Islet of Langerhans (tissue), 1 donor: ENCODE measurements around the gene TMCC3.

Experiments
- FAIRE-seq: peaks from one replicate; lab custom pipeline; 2011; peaks lifted over from hg19 to GRCh38; lab: Jason Lieb, UNC

Gene TMCC3

DNA sequence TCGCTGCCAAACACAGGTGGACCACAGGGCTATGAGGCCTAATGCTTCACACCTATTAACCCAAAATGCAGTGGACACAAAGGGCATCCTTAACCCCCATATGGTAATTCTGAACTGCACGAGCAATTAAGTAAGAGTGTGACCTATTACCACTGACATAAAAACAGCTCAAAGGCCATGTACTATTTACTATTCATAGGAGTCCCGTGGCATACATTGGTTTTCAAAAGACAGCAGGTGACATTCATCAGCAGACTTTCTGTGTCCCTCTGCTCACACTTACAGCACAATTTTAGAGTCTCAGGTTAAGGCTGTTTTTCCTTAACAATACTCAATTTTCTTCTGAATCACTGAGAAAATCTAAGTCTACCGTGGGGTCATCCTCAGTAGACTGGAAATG is 23.1 kb upstream of the TMCC3 start:
- no peak for FAIRE-seq

DNA sequence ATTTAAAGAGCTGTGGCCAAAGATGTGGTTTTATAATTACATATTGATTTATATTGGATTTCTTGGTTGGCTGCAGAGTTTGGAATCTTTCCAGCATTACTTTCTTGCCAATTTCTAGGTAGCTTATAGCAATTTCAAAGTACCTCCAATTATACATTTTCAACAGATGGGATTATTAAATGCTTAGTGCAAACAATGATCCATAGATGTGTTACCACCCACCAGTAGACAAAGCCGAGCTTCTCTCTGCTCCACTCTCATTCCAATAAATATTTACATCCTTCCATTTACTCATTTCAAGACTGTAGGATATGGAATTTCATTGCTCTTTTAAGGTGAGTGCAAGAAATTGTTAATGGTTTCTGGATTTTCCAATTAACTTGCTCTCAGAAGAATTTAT is 21.6 kb upstream of the TMCC3 start:
- no peak for FAIRE-seq

DNA sequence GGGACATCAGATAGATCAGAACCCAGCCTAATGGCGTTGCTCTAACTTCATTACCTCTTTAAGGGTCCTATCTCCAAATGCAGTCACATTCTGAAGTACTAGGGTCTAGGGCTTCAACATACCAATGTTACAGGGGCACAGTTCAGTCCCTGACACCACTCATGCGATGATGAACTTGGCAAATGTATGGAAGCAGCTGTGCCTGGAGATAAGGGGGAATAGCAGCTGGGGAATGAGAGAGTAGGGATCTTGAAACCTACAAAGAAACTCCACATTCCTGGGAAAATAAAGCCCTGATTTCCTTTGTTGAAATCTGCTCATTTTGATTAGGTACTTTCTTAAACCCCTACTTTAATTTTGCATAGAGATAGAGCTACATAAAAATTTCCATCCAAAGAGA is 20.5 kb upstream of the TMCC3 start:
- FAIRE-seq: no peak

DNA sequence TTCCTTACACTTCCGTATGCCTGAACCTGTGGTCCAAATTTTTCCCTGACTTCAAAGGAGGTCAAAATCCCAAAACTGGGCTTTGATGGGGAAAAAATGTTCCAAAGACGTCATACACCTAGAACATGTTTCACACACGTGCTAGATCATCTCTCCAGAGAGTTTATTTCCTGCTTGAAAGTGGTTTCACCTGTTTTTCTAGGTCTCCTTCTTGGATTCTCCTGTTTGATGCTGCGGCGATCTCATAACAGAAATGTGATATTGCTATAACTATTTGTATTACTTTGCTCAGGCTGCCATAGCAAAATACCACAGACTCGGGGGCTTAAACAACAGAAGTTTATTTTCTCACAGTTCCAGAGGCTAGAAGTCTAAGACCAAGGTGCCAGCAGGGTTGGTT is 19.7 kb upstream of the TMCC3 start:
- FAIRE-seq: no peak

DNA sequence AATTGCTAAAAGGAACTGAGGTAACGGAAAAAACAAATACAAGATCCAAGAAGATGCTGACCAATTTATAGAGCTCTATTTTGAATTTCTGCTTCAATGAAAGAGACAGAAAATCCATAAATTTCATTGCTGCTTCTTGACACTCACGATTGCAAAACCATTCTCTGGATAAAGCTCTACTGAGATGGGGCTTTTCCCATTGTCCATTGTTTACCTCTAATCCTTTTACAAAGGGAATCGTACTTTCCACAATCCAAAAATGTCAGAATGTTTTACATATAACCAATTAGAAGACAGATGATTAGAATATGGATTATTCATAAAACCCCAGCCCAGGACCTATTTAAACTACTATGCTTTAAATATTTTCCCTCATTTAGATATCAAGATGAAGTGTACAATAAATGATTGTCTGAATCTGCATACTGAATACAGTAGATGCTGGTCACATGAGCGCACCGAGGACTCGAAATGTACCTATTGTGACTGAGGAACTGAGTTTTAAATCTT is 16.7 kb upstream of the TMCC3 start:
- no peak for FAIRE-seq

DNA sequence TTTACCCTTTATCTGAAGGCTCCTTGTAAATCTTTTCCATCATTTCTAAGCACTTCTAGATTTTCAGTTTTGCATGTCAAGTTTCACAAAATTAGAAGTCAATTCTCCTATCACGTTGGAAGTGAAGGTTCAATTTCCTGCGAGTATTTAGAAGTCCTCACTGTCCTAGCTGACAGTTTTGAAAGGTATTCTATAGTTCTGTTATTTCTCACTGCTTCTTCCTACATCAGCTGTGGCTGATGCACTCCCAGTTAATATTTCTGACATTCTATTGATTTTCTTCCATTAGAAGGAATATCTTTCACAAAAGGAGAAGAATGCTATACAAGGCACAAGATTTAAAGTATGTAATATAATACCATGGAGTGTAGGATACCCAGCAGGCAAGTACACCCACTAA is 15.8 kb upstream of the TMCC3 start:
- no peak for FAIRE-seq

DNA sequence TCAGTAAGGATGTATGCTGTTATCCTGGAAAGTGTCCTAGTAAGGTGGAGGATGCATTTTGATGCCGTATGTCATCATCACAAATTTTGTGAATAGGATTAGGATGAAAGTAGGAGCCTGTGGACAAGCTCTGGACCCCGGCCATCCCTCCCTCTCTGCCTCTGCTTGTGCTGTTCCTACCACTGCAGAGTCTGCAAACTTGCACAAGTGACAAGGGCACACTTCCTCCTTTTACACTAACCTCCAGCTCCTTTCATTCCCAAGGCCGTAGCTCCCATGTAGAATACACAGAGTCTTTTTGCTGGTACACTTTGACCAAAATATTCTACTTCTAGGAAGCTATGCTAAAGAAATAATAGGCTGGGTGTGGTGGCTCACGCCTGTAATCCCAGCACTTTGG is 13.3 kb upstream of the TMCC3 start:
- no peak for FAIRE-seq

DNA sequence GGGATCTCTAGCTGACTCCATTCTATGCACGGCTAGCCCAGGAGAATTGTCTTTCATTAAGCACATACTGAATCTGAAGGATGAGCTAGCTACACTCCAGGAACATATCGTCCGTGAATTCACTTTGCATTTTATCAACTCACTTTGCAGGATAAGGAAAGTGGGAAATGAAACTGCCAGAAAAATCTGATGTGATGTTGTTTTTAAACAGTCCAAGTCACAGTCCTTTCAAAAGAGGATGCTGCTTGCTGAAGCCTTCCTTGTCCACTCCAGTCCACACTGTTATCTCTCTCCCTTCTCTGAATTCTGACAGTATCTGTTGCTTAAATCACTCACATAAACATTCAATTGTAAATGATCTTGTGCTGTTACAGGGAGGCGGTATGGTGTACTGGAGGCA is 12.7 kb upstream of the TMCC3 start:
- FAIRE-seq: no peak

DNA sequence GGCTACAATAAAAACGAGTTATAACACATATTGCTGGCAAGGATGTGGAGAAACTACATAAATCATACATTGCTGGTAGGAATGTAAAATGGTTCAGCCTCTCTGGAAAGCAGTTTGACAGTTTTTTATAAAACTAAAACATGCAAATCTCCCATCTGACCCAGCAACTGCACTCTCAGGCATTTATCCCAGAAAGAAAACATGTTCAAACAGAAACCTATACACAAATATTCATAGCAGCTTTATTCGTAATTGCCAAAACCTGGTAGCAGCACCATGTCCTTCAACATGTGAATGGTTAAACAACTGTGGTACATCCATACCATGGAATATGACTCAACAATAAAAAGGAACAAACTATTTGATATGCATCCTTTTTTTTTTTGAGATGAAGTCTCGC is 10.1 kb upstream of the TMCC3 start:
- no peak for FAIRE-seq

DNA sequence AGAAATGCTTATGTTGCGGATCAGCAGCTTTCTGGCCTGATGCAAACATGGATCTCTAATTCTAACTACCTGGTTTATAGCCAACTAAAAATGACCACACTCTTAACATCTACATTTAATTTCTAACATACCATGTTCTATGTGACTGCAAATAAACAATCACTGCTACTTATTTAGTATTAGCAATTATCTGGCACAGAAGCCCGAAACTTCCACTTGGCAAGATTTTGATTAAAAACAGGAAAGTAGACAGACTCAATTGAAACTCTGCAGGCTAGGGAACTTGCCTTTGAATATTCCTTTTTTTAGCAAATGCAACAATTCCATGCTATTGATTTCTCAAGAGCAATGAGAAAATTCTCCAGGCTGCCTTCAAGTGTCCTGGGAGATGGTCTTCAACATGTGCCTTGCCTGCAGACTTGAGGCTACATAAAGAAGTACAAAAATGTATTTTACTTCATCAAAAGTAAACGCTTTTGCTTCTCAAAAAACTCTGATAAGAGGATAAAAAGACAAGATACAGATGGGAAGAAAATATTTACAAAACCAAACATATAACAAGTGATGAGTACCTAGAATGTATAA is 9.1 kb upstream of the TMCC3 start:
- no peak for FAIRE-seq

DNA sequence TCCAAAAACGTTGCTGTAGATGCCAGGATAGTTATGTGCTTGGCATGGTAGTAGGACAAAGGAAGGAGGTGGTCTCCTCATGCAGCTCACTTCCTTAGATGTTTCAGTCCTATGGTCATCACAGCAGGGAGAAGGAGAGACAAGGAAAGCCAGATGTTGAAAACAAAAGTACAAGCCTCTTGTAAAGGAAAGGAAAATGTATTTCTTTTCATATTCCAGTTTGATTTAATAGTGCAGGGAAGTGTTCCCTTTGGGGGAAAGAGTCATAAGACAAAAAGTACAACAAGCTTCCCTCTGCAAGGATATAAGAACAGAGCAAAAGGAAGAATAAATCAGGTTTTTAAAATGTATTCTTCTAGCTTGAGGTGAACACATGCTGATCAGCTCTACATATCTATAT is 8.6 kb upstream of the TMCC3 start:
- no peak for FAIRE-seq

DNA sequence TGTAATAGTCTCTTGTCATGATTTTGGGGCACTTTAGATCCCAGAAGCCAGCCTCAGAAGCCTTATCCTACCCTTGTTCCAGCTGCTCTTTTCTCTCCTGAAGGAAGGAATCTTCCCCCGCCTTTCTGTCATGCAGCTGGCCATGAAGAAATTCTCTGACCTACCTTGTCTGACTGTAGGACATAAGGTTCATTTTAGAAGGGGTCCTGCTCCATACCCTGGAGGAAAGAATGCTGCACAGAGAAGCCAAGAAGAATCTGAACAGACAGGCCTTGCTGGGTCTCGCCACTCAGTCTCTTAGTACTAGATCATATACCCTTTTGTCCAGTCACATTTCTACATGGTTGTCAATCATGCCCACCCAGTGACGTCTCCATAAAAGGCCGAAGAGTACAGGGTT is 6.2 kb upstream of the TMCC3 start:
- no peak for FAIRE-seq

DNA sequence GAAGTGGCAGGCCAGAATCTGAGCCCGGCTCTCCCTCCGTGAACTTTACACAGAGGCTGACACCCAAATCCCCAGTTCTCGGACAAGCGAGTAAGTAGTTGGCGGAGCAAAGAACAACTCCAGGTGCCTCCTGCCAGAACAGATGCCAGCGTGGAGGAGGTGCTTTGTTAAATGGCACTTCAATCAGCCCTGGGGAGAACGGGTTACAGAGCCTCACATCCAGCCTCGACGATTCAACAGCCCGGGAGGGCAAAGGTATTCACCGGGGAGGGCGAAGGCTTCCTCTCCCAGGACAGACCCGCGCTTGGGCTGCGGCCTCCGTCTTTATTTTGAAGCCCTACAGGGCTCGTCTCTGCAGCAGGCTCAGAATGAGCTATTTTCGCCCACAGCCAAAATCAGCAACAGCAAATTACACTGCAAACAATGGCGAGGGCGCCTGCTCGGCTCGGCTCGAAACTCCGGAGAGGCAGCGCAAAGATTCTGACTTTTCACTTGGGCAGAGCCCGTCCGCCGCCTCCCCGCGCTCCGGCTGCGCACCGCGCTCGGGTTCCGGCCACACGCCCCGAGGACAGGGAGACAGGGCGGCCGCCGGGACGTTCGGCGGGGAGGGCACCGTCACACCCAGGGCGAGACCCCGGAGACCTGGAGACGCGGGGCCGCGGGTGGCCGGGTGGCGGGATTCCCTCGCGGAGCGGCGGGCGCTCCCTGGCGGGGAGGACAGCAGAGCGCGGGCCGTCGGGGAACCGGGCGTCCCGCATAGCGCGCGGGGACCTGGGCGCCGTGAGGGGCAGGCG is 811 bp downstream of the TMCC3 start:
- no peak for FAIRE-seq

DNA sequence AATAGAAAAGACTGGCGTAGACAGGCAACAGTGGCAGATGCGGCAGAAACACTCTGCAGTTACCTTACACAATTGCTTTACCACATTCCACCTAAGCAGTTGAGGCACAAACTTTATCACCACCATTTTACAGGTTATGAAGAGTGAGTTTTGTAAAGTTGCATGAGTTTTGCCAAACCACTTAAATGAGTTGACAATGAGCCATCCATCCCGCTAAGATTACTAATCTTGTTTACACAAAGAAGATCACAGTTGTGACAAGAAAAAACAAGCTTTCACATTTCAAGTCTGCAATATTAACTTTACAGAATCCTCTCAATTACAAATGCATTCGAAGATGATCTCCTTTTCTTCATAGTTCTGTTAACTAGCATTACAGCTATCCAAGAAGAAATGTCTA is 1.8 kb downstream of the TMCC3 start:
- FAIRE-seq: peak; percentile 17

DNA sequence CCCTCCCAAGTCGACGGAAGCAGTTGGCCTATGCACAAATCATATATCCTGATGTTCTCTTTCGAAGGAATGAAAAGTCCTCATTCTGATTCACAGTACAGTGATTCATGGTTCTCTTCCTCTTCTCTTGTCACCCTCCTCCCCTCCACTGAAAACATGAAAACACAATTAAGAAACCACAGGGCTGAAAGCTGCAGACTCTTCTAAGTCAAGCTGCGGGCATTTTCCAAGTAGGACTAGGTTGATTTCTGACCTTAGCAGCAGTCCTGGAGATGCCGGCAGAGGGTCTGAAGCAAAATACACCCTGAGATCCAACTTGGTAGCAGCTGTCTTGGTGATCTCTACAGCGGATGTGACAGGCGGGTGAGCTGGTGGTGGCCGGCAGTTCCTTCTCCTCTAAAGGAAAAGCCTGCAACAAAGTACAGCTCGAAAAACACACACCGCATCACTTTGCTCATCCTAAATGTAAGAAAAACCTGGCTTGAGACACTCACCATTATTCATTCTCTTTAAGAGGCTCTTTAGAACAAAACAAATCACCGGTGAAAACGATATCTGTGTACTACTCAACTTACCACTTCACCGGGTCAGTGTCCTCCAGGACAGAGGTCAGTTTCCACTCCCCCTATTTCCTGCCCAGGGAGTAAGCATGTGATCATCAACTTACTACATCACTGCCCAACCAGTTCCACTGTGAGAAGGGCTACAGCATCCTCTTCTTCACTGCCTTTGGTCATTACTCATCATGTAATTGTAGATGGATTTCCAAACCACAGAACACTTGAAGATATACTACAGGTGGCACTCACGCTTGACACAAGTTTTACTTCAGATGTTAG is 6.0 kb downstream of the TMCC3 start:
- no peak for FAIRE-seq

DNA sequence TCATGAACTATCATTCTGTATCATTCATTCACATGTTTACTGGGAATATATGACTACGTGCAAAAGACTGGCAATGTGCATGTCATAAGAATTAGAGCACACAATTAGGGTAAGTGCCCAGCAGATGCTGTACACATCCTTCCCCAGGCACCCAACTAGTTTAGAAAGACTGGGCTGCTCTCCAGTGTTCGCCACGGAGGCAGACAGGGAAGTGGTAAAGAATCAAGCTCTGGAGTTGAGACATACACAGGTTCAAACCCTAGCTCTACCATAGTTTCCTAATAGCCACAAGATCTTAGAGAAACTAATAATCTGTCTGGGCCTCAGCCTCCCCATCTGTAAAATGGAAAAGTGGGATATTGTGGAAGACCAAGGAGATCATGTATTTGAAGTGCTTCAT is 6.8 kb downstream of the TMCC3 start:
- FAIRE-seq: no peak

DNA sequence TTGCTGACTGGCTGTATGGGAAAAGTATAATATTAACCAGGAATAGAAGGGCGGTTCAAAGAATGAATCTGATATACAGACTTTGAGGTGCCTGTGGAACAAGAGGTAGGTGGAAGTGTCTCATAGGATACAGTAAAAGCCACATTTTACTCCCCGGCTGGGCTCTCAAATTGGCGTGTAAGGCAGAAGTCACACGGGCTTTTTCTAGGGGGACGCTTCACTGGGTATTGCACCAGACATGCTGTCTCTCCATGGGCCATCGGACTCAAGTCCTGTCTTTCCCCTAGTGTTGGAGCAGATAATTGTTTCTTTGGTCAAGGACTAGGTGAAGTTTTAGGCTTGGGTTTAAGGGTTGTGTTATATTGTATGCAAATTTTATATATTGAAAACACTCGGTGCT is 9.1 kb downstream of the TMCC3 start:
- FAIRE-seq: no peak

DNA sequence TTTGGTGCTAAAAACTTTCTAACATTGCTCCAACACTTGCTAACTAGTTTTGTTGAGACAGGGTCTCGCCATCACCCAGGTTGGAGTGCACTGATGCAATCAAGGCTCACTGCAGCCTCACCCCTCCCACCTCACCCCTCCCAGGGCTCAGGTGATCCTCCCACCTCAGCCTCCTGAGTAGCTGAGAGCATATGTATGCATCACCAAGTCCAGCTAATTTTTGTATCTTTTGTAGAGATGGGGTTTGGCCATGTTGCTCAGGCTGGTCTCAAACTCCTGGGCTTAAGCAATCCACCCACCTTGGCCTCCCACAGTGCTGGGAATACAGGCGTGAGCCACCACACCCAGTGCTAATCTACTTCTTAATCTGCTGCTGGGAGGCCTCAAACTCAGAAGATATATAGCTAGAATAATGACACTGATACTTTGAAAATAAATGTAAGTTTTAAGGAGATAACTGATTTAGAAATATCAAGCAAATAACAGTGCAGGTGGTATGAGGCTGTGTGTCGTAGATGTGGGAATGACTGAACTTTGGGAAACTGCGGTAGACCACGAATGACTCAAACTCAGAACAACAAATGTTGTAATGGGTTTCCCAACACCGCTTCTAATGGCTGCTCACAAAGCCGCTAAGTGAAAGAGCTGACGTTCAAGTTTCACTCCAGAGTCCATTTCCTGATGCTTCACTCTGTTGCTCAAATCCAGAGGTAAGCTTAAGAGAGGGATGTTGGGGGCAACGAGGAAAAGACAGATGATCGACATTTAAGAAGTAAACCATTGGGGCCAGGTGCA is 10.0 kb downstream of the TMCC3 start:
- no peak for FAIRE-seq

DNA sequence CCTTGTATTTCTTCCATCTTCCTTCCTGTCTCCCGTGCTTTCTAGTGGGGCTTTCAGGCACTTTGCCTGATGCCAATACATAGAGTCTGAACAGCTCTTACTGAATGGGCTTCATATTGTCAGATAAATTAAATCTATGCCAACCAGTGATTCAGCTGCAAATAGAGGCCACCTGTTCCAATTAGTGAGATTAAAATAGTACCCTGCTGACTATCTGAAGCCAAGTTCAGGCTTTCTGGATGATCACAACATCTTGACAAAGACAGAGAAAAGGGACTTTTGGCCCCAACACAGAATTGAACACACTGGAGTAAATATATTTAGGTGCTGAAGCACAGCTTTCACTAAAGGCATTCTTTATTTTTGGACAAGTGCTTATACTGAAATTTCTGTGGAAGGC is 11.8 kb downstream of the TMCC3 start:
- no peak for FAIRE-seq

DNA sequence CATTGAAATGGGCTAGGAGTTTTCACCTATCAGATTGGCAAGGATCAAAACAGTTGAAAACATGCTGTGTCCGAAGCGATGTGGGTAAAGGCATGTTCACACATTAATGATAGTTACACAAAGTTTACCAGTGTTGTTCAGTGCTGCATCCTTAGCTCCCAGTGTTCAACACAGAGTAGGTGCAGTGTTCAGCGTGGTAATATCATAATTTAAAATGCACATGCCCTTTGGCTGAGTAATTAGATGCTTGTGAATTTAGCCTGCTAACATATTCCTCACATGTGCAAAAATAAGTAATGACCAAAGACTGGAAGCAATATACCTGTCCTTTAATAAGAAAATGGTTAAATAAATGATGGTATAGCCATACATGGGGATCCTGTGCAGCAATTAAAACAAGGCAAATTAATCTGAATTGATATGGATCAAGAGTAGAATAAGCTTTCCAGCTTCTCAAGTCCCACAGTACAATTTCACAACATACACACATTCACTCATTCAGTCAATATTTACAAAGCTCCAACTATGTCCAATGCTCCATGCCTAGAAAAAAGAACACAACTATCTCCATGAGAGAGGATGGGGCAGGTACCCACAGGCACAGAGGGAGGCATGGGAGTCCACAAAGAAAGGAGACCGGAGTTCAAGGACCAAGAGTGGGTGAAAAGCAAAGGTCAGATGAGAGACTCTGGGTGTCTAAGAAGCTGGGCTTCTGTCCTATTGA is 12.8 kb downstream of the TMCC3 start:
- no peak for FAIRE-seq

DNA sequence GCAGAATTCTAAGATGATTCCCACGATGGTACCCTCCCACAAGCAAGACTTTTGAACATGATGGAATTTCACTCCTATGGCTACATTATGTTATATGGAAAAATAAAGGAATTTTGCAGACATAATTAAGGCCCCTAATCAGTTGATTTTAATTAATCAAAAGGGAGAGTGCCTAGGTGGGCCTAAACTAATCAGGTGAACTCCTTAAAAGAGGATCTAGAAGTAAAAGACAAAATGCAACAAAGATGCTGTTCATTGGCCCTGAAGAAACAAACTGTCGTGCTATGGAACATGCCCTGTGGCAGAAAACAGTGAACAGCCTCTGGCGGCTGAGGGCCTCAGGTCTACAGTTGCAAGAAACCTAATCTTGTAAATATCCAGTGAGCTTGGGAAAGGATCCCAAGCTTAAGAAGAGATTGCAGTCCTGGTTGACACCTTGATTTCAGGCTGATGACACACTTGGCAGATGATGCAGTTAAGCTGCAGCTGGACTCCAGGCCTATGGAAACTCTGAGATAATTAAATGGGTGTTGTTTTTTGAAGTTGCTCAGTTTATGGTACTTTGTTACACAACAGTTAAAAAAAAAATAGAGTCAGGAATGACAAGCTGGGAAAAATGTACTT is 13.8 kb downstream of the TMCC3 start:
- FAIRE-seq: no peak
